Astrocyte of the spinal cord (primary cell): ENCODE measurements around the gene MTX1.

Experiments used
- DNase-seq: peaks from one replicate; pipeline ENCODE4 v3.0.0; 2011; ENCODE audit warnings: low read depth, low spot score
- H3K4me3 ChIP-seq: 2 replicates; pipeline ENCODE4 v1.5.1; 2011; ENCODE audit warnings: low read depth, mild to moderate bottlenecking, low read length, moderate library complexity
- CTCF ChIP-seq: IDR thresholded peaks from 2 replicates; pipeline ENCODE4 v1.5.1; 2012; ENCODE audit warnings: low read depth, mild to moderate bottlenecking, low read length, inconsistent platforms
- in situ Hi-C: cut with HindIII; loops from 2 replicates; pipeline ENCODE4 v1.10.0; 2017; ENCODE audit warnings: low sequenced_read_pairs

MTX1 gene

GRCh38 chr1:155197901-155198546 is 10.5 kb upstream of the MTX1 start:
- in situ Hi-C loops: no loop called here
- H3K4me3 ChIP-seq: no peak overlapping the region
- no peak for TF ChIP-seq CTCF
- DNase-seq: no peak

- no peak for DNase-seq
- TF ChIP-seq CTCF: no peak
- H3K4me3 ChIP-seq: no peak overlapping the region
- in situ Hi-C loops: no loop called here
Observed at GRCh38 chr1:155198547-155198906, 10.0 kb upstream of the MTX1 start.

- DNase-seq: no peak
- H3K4me3 ChIP-seq: no peak overlapping the region
- TF ChIP-seq CTCF: no peak
- in situ Hi-C loops: no loop called here
Observed at GRCh38 chr1:155199792-155200191, 8.7 kb upstream of the MTX1 start.

GRCh38 chr1:155200920-155201319 is 7.6 kb upstream of the MTX1 start:
- no peak for TF ChIP-seq CTCF
- H3K4me3 ChIP-seq: no peak overlapping the region
- in situ Hi-C loops: no loop called here
- no peak for DNase-seq

DNA sequence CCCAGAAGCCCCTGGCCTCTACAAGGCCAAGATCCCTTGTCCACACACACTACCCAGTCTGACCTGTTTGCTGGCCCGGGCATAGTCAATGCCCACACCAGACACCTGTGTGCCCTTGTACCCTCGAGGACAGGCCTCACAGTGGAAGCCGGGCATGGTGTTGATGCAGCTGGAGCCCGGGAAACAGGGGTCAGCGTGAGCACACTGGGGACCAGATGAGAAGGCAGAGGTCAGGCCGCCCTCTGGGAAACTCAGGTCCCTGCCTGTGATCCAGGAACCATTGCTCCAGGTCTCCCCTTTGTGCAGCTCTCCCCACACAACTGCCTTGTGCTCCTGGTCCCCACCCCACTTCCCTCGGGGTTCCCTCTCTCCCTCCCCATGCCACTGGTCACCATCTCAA is 6.3 kb upstream of the MTX1 start:
- in situ Hi-C loops: no loop called here
- no peak overlapping the region for H3K4me3 ChIP-seq
- no peak for DNase-seq
- TF ChIP-seq CTCF: no peak

DNA sequence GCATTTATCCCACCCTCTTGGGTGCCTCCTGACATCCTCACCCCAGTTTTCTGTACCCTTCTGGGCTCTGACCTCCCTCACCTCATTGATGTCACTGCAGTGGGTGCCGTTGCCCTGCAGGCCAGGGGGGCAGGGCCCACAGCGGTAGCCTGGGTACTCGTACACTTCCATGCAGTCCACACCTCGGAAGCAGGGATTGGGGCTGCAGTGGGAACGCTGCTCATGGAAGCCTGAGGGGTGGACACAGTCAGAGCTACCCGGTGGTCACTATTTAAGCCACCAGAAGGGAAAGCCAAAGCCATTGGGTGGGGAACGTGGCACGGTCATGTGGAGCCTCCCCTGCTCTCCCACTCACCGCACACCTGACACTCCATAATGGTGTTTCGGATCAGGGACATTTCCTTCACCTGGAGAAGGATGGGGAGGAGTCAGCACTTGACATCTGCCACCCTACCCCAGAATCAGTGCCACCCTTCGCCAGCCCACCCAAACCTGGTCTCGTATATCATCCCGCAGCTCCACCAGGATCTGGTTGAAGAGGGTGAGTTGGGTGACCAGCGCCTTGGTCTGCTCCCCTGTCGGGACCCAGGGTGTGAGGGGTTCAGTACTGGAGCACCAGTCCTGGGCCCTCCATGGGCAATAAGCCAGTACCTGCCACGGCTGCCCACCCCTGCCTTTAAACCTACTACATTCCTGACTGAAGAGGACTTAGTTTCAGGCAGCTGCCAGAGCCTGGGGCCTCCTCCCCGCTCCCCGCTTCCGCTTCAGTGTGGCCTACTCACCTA is 5.6 kb upstream of the MTX1 start:
- H3K4me3 ChIP-seq: no peak overlapping the region
- DNase-seq: no peak
- in situ Hi-C loops: no loop called here
- TF ChIP-seq CTCF: no peak
